ENCODE results near the gene DMRTC2. TPM values are rescaled to one million over a fixed set of nuclear protein-coding genes. Genes with fewer than 3 reads are reported as not detected.

The DMRTC2 gene
- total and polyA plus RNA-seq, 9 of the 15 experiments (the other 6 are each of a cell fraction or from before 2014, with no cell fraction given), result 0.03 TPM; not detected in 8

DNA sequence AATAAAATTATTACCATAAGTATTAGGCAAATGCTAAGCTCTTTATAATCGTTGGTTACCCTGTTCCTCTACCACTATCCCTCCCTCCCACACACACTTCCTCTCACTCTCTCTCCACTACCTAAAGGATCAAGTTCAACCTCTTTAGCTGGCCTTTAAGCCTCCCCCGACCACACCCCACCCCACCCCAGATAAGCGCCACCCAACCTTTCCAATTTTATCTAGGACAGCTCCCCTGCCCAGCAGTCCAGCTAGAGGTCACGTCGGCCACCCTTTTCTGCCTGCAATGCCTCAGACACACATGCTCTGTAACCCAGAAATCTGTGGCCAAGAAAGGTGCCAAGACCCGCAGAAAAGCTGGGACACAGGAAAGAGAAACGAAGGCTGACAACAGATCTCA, 1.5 kb upstream of the DMRTC2 start (continued):
- TF ChIP-seq HDAC2 (IDR thresholded peaks at IDR 0.05) (0 out of 2 replicates have a peak, but pooled peaks have one; percentile 38), KDM1A (IDR thresholded peaks at IDR 0.05) (peak; percentile 46 to 60; a peak in 3 of 4 replicates), NR2C1 (IDR thresholded peaks at IDR 0.05) (peak; percentile 39; the same call in 1 of the 2 replicates), NR2C1 (tag; IDR thresholded peaks at IDR 0.05) (0 out of 2 replicates have a peak, but pooled peaks have one; percentile 6), MEIS2 (IDR thresholded peaks at IDR 0.05; ENCODE audit: partially characterized antibody) (no peak), ZNF766 (CRISPR knock-in tag; conservative IDR thresholded peaks at IDR 0.05) (peak; percentile 81)
- TF ChIP-seq, protein P1, sequence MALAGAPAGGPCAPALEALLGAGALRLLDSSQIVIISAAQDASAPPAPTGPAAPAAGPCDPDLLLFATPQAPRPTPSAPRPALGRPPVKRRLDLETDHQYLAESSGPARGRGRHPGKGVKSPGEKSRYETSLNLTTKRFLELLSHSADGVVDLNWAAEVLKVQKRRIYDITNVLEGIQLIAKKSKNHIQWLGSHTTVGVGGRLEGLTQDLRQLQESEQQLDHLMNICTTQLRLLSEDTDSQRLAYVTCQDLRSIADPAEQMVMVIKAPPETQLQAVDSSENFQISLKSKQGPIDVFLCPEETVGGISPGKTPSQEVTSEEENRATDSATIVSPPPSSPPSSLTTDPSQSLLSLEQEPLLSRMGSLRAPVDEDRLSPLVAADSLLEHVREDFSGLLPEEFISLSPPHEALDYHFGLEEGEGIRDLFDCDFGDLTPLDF (CRISPR knock-in tag; IDR thresholded peaks at IDR 0.05), result no peak

DNA sequence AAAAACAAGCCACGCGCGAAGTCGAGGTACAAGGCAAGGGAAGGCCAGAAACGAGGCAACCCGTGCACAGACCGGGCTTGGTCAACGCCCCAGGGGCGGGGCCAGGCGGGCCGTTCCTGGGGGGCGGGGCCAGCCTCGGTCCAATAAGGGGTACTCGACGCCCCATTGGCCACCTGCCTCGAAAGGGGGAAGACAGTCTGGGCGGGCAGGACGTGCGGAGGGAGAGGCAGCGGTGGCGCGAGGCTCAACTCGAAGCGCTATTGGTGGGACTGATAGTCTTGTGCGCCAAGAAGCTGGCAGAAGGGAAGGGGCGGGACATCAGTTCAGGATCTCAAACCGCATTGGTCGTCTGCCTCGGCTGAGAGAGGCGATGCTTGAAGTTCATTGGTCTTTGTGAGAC, 241 bp upstream of the DMRTC2 start, which contains the start of gene LYPD4:
TSS of gene LYPD4 (minus strand) at position 83 of the 400 bp plus-strand sequence. CDS start 5,398 bp downstream, outside the sequence.
- peak within 1 kb of the TSS; percentile 53 for H3K4me2 ChIP-seq (ENCODE audit: insufficient read depth, low read length)
- no peaks in the 10 kb centered on the region for H3K27me3 ChIP-seq (ENCODE audit: control insufficient read depth in 2 of 2, insufficient read depth in 2 of 2, low read length in 2 of 2)
- intact Hi-C loops (cut with micrococcal nuclease) (no loop called here), in situ Hi-C loops (cut with MboI) (no loop called here)
- H3K9me1 ChIP-seq (ENCODE audit: control insufficient read depth, insufficient read depth, low read length), result no peaks in the 10 kb centered on the region
- no peak within 1 kb of the TSS for H3K27ac ChIP-seq (ENCODE audit: extremely low read depth, low read depth, low read length)
- H4K20me1 ChIP-seq (replicated peaks; ENCODE audit: control insufficient read depth, insufficient read depth, low read length), result no peaks in the 10 kb centered on the region
- H3K9ac ChIP-seq (ENCODE audit: insufficient read depth in 1 of 2, low read depth in 2 of 2, low read length in 2 of 2), result no peak within 1 kb of the TSS; a peak in 1 of 4 replicates
- FAIRE-seq, result no peak
- POLR2A ChIA-PET, result interaction anchor here (1.4 kb wide), 1 partner anchor 15 kb away, joined by 6 read pairs; the partner anchor contains the start of gene RPS19
- ATAC-seq, result peak; percentile 69
- peak in 3 of 4 experiments; percentile 51 to 65 (median 55) for DNase-seq (ENCODE audit: extremely low read depth in 1 of 4, low spot score in 3 of 4)
- peak within 1 kb of the TSS; percentile 66 for H2AFZ ChIP-seq (ENCODE audit: low read depth, low read length)
- CTCF ChIA-PET (ENCODE audit: low intra/inter-chr PET ratio), result no interaction called here
- H3K4me1 ChIP-seq (replicated peaks in 1 of 2; ENCODE audit: control insufficient read depth in 2 of 2, insufficient read depth in 2 of 2, low read length in 2 of 2), result peaks cover 22 to 31% of the 10 kb centered on the region in 2 experiments; a peak in 4 of 5 replicates
- H3K9me3 ChIP-seq (replicated peaks; ENCODE audit: control insufficient read depth, insufficient read depth, low read depth, low read length), result peaks cover 2% of the 10 kb centered on the region; the same call in 1 of the 2 replicates
- H3K4me3 ChIP-seq, result no peak within 1 kb of the TSS
- H3K36me3 ChIP-seq (ENCODE audit: control insufficient read depth, insufficient read depth, low read length), result no peaks in the 10 kb centered on the region
- 74% methylated on average over 23 of the region's 30 CpGs for WGBS (ENCODE audit: insufficient coverage, low coverage, missing lambda C conversion rate)
- no TSS peak for BruUV-seq (replicated peaks)
- no peaks in the 10 kb centered on the region for H3K79me2 ChIP-seq (ENCODE audit: control insufficient read depth, insufficient read depth, low read length)
- TF ChIP-seq, protein P2, sequence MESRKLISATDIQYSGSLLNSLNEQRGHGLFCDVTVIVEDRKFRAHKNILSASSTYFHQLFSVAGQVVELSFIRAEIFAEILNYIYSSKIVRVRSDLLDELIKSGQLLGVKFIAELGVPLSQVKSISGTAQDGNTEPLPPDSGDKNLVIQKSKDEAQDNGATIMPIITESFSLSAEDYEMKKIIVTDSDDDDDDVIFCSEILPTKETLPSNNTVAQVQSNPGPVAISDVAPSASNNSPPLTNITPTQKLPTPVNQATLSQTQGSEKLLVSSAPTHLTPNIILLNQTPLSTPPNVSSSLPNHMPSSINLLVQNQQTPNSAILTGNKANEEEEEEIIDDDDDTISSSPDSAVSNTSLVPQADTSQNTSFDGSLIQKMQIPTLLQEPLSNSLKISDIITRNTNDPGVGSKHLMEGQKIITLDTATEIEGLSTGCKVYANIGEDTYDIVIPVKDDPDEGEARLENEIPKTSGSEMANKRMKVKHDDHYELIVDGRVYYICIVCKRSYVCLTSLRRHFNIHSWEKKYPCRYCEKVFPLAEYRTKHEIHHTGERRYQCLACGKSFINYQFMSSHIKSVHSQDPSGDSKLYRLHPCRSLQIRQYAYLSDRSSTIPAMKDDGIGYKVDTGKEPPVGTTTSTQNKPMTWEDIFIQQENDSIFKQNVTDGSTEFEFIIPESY (CRISPR knock-in tag; IDR thresholded peaks at IDR 0.05), result peak; percentile 96
